ENCODE data around the gene PPFIBP1. TPM values are rescaled to one million over a fixed set of nuclear protein-coding genes. Genes with fewer than 3 reads are reported as not detected.
"Not testable (repeated sequence)": the region's sequence is repeated elsewhere in the genome, so short reads cannot be mapped to it uniquely, and the experiment has no call there.

The PPFIBP1 gene
- total and polyA plus RNA-seq, 7 donors = 5.9 to 63.1 (median 28.3) TPM

GRCh38 chr12:27639265-27639664 lies 115.3 kb downstream of the PPFIBP1 start:
- no peak overlapping the region for H3K27ac ChIP-seq
- ATAC-seq (no peak), DNase-seq (no peak)
- H3K36me3 ChIP-seq (ENCODE audit: insufficient read depth in 1 of 2, low read depth in 1 of 2) = peaks cover 0 to 3% of the 10 kb centered on the region in 2 donors
- H3K4me3 ChIP-seq = no peak overlapping the region
- intact Hi-C loops (cut with DNase I) = loop anchor here in 1 of 2 donors (5.0 to 10.0 kb wide), 2 partner anchors 114 to 202 kb away; partner anchors contain the start of gene PPFIBP1
- peaks cover 8% of the 10 kb centered on the region for H3K4me1 ChIP-seq
- no peaks in the 10 kb centered on the region for H3K27me3 ChIP-seq (ENCODE audit: insufficient read depth in 3 of 3, low read length in 2 of 3)
- TF ChIP-seq CTCF (IDR thresholded peaks at IDR 0.05) = no peak
- H3K9me3 ChIP-seq = no peaks in the 10 kb centered on the region
- WGBS, 3 donors = 60 to 79% (median 66%) methylated on average over 3 of the region's 3 CpGs

- DNase-seq; ATAC-seq; H3K36me3 ChIP-seq (ENCODE audit: insufficient read depth in 1 of 2, low read depth in 1 of 2); H3K27me3 ChIP-seq (ENCODE audit: insufficient read depth in 3 of 3, low read length in 2 of 3); H3K27ac ChIP-seq; H3K4me3 ChIP-seq; intact Hi-C loops (cut with DNase I); H3K9me3 ChIP-seq: not testable (repeated sequence)
- H3K4me1 ChIP-seq = peaks cover 12% of the 10 kb centered on the region
- whole genome bisulfite sequencing, 3 donors = 91 to 95% (median 94%) methylated on average over 7 of the region's 7 CpGs
Measured at GRCh38 chr12:27640566-27641200, 116.7 kb downstream of the PPFIBP1 start.

- intact Hi-C loops (cut with DNase I); H3K36me3 ChIP-seq (ENCODE audit: insufficient read depth in 1 of 2, low read depth in 1 of 2); H3K27me3 ChIP-seq (ENCODE audit: insufficient read depth in 3 of 3, low read length in 2 of 3); H3K27ac ChIP-seq; H3K9me3 ChIP-seq; H3K4me3 ChIP-seq; ATAC-seq; DNase-seq: not testable (repeated sequence)
- WGBS, 3 donors = 95 to 98% (median 97%) methylated on average over 4 of the region's 4 CpGs
- H3K4me1 ChIP-seq = peaks cover 12% of the 10 kb centered on the region
Measured at GRCh38 chr12:27642361-27642760, 118.4 kb downstream of the PPFIBP1 start.

GRCh38 chr12:27642892-27643291 lies 118.9 kb downstream of the PPFIBP1 start:
- DNase-seq; H3K36me3 ChIP-seq (ENCODE audit: insufficient read depth in 1 of 2, low read depth in 1 of 2); H3K27me3 ChIP-seq (ENCODE audit: insufficient read depth in 3 of 3, low read length in 2 of 3); intact Hi-C loops (cut with DNase I); H3K9me3 ChIP-seq; H3K27ac ChIP-seq; H3K4me3 ChIP-seq: not testable (repeated sequence)
- peak in 1 of 4 donors; percentile 56 for ATAC-seq
- peaks cover 12% of the 10 kb centered on the region for H3K4me1 ChIP-seq
- WGBS, 3 donors = 86 to 91% (median 90%) methylated on average over 5 of the region's 7 CpGs

GRCh38 chr12:27644158-27644845 lies 120.3 kb downstream of the PPFIBP1 start:
- DNase-seq = no peak
- Histone ChIP-seq H3K4me1 (peaks cover 6% of the 10 kb centered on the region), H3K27me3 (ENCODE audit: insufficient read depth in 3 of 3, low read length in 2 of 3) (no peaks in the 10 kb centered on the region), H3K9me3 (no peaks in the 10 kb centered on the region), H3K27ac (no peak overlapping the region), H3K36me3 (ENCODE audit: insufficient read depth in 1 of 2, low read depth in 1 of 2) (peaks cover 0 to 17% of the 10 kb centered on the region in 2 donors), H3K4me3 (no peak overlapping the region)
- 40 to 47% (median 40%) methylated on average over 4 of the region's 4 CpGs for WGBS, 3 donors
- no peak for ATAC-seq
- intact Hi-C loops (cut with DNase I) = no loop called here
- no peak for TF ChIP-seq CTCF (IDR thresholded peaks at IDR 0.05)

- ATAC-seq = no peak
- intact Hi-C loops (cut with DNase I) = no loop called here
- no peak overlapping the region for H3K27ac ChIP-seq
Measured at GRCh38 chr12:27645671-27646070, 121.7 kb downstream of the PPFIBP1 start.

More at GRCh38 chr12:27645671-27646070, 121.7 kb downstream of the PPFIBP1 start:
- no peak for TF ChIP-seq CTCF (IDR thresholded peaks at IDR 0.05)
- H3K4me1 ChIP-seq = peaks cover 4% of the 10 kb centered on the region
- no peaks in the 10 kb centered on the region for H3K27me3 ChIP-seq (ENCODE audit: insufficient read depth in 3 of 3, low read length in 2 of 3)
- peaks cover 0 to 23% of the 10 kb centered on the region in 2 donors for H3K36me3 ChIP-seq (ENCODE audit: insufficient read depth in 1 of 2, low read depth in 1 of 2)
- no peak overlapping the region for H3K4me3 ChIP-seq
- DNase-seq = no peak
- no peaks in the 10 kb centered on the region for H3K9me3 ChIP-seq
- WGBS, 3 donors = 83 to 94% (median 84%) methylated on average over 3 of the region's 3 CpGs

Measured in psoas muscle (tissue), 8 donors.